Osteoblast (primary cell): ENCODE measurements around the gene VEGFD. TPM values are rescaled to one million over a fixed set of nuclear protein-coding genes. Genes with fewer than 3 reads are reported as not detected.

Source experiments
- DNase-seq: peaks from one replicate; pipeline ENCODE4 v3.0.0; 2011; ENCODE audit warnings: low spot score, mixed read lengths; ENCODE audit not compliant: insufficient read length; ENCODE audit errors: missing footprints
- H2AFZ ChIP-seq: 2 replicates; pipeline ENCODE4 v1.6.0; 2011; ENCODE audit warnings: mild to moderate bottlenecking, low read length
- H3K27ac ChIP-seq: 2 replicates; pipeline ENCODE4 v1.5.1; 2011; ENCODE audit warnings: mild to moderate bottlenecking, low read depth, low read length, moderate library complexity
- H3K27me3 ChIP-seq: 2 replicates; pipeline ENCODE4 v1.6.0; 2012; ENCODE audit warnings: mild to moderate bottlenecking, control low read depth, inconsistent platforms, low read length, moderate library complexity; ENCODE audit not compliant: insufficient read depth
- H3K36me3 ChIP-seq: 2 replicates; pipeline ENCODE4 v1.5.1; 2011; ENCODE audit warnings: mild to moderate bottlenecking, low read length, control low read depth, moderate library complexity; ENCODE audit not compliant: insufficient read depth
- H3K4me1 ChIP-seq: 2 replicates; pipeline ENCODE4 v1.5.1; 2011; ENCODE audit warnings: mild to moderate bottlenecking, low read length, control low read depth, moderate library complexity; ENCODE audit not compliant: insufficient read depth
- H3K4me2 ChIP-seq: 2 replicates; pipeline ENCODE4 v1.6.0; 2011; ENCODE audit warnings: mild to moderate bottlenecking, low read length; ENCODE audit not compliant: insufficient read depth
- H3K4me3 ChIP-seq: fragments of 200-600 bp; sonication (generic); 3 replicates; pipeline ENCODE4 v1.5.1; 2012; ENCODE audit warnings: mild to moderate bottlenecking, low read length, inconsistent platforms; ENCODE audit not compliant: insufficient read depth
- H3K79me2 ChIP-seq: 2 replicates; pipeline ENCODE4 v1.6.0; 2012; ENCODE audit warnings: mild to moderate bottlenecking, low read length, control low read depth, inconsistent platforms; ENCODE audit not compliant: insufficient read depth
- H3K9me3 ChIP-seq: 2 replicates; pipeline ENCODE4 v1.5.1; 2011; ENCODE audit warnings: low read depth, low read length, control low read depth
- H4K20me1 ChIP-seq: 2 replicates; pipeline ENCODE4 v1.6.0; 2012; ENCODE audit warnings: mild to moderate bottlenecking, low read length, control low read depth; ENCODE audit not compliant: insufficient read depth
- CTCF ChIP-seq: IDR thresholded peaks from 2 replicates; pipeline ENCODE4 v1.5.1; 2011; ENCODE audit warnings: mild to moderate bottlenecking, low read depth, low read length, moderate library complexity; ENCODE audit errors: extremely low read depth
- total RNA-seq: library from RNA; depleted of rRNA; stranded (reverse); fragments of >200 nt; gene quantifications from 2 replicates; pipeline ENCODE4 v1.2.3, GENCODE V29; 2012

The VEGFD gene
- total RNA-seq, 1 donor: 0.36 TPM

- DNase-seq: no peak
- Histone ChIP-seq H3K79me2 (no peaks in the 10 kb centered on the region), H3K36me3 (no peaks in the 10 kb centered on the region), H3K4me3 (no peak overlapping the region), H3K27ac (no peak overlapping the region), H2AFZ (no peak overlapping the region), H3K4me2 (no peak overlapping the region), H3K4me1 (no peaks in the 10 kb centered on the region), H3K27me3 (no peaks in the 10 kb centered on the region), H3K9me3 (no peaks in the 10 kb centered on the region), H4K20me1 (no peaks in the 10 kb centered on the region)
- TF ChIP-seq CTCF: no peak
Measured at GRCh38 chrX:15410947-15411346, 26.7 kb upstream of the VEGFD start.

- Histone ChIP-seq H2AFZ (no peak overlapping the region), H3K79me2 (no peaks in the 10 kb centered on the region), H3K36me3 (no peaks in the 10 kb centered on the region), H3K27ac (no peak overlapping the region), H3K4me3 (no peak overlapping the region), H3K9me3 (no peaks in the 10 kb centered on the region), H4K20me1 (no peaks in the 10 kb centered on the region), H3K4me1 (no peaks in the 10 kb centered on the region), H3K4me2 (no peak overlapping the region), H3K27me3 (no peaks in the 10 kb centered on the region)
- no peak for TF ChIP-seq CTCF
- DNase-seq: peak; percentile 14
Measured at GRCh38 chrX:15410430-15410829, 26.2 kb upstream of the VEGFD start.

DNA sequence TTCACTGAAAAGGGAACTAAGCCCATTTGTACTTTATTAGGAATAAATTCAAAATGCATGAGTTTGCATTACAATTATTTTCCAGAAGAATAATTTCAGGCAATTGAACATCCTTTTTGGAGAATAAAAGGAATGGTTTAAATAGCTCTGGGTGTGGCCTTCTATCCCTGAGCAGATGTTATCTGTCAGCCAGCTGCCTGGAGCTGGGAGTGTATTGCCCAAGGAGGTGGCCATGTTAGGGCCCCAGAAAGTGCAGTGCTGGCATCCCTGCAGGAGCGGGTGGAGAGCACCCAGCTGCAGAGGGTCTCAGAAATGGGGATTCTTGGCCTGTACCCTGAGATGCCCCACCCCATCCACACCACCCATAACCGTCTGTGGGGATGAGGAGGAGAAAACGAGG lies 21.6 kb upstream of the VEGFD start:
- peak; percentile 34 for DNase-seq
- Histone ChIP-seq H3K36me3 (no peaks in the 10 kb centered on the region), H4K20me1 (no peaks in the 10 kb centered on the region), H3K4me2 (no peak overlapping the region), H2AFZ (no peak overlapping the region), H3K9me3 (no peaks in the 10 kb centered on the region), H3K27me3 (no peaks in the 10 kb centered on the region), H3K4me1 (no peaks in the 10 kb centered on the region), H3K4me3 (no peak overlapping the region), H3K27ac (no peak overlapping the region), H3K79me2 (no peaks in the 10 kb centered on the region)
- TF ChIP-seq CTCF: no peak

DNA sequence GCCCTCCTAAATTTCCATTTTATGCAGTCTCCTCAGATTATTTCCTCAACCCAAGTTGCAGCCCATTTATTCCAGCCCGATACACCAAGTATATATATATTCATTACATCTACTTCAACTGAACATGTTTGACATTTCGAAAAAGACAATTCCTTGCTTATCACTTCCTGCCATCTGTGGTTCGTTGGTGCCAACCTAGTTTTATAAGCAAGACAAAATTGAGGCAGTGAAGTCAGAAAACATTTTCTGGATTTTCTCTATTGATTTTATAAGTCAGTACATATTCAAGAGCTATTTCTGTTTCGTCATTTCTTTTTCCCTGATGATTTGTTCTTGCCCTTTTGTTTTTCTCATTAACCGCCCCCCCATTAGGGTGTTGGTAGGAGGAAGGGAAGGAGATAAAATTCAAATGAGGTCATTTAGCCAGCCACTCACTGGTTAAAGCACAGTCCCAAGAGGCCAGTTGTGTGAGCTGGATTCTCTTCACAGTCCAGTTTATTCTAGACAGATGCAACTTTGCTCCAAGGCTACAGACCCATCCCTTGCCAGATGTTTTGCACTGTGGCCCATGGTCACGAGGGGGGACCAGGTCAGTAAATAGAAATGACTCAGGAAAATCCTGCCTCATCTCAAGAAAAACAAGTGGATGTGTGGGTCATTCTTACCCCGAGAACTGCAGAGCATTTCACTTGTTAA lies 20.3 kb upstream of the VEGFD start:
- Histone ChIP-seq H2AFZ (no peak overlapping the region), H3K36me3 (no peaks in the 10 kb centered on the region), H3K27me3 (no peaks in the 10 kb centered on the region), H3K27ac (no peak overlapping the region), H3K79me2 (no peaks in the 10 kb centered on the region), H4K20me1 (no peaks in the 10 kb centered on the region), H3K4me1 (no peaks in the 10 kb centered on the region), H3K4me3 (no peak overlapping the region), H3K9me3 (no peaks in the 10 kb centered on the region), H3K4me2 (no peak overlapping the region)
- DNase-seq: peak; percentile 15
- TF ChIP-seq CTCF: no peak
